OCI-LY7 (cell line): ENCODE data around the gene ZNF525. TPM values are rescaled to one million over a fixed set of nuclear protein-coding genes. Genes with fewer than 3 reads are reported as not detected.
A peak's percentile ranks its signal among the peaks of the same experiment; 100 is the strongest.
"Not testable (repeated sequence)": the region's sequence is repeated elsewhere in the genome, so short reads cannot be mapped to it uniquely, and the experiment has no call there.

Experiments used
- BruUV-seq: library from RNA; stranded (reverse); fragments of 400-500 nt; replicated peaks from 2 replicates; lab custom pipeline; 2021; lab: Mats Ljungman, UMichigan
- CTCF ChIA-PET: fragments of 300-600 bp; sonication (Branson Sonifier 250); formaldehyde crosslinking; loops from one replicate; lab custom pipeline; 2022; ENCODE audit warnings: antibody characterized with exemption; ENCODE audit not compliant: unreplicated experiment; lab: Charles Lee
- POLR2A ChIA-PET: fragments of 300-600 bp; sonication (Branson Sonifier 250); formaldehyde crosslinking; loops from one replicate; lab custom pipeline; 2022; ENCODE audit warnings: antibody characterized with exemption; lab: Charles Lee
- DNase-seq: peaks from one replicate; pipeline ENCODE4 v3.0.0-alpha.2; 2015; ENCODE audit warnings: low spot score
- H2AFZ ChIP-seq: fragments of 200-600 bp; sonication (generic), shearing (Covaris generic); 2 replicates; pipeline ENCODE4 v1.6.1; 2014; ENCODE audit warnings: mild to moderate bottlenecking, antibody characterized with exemption, low read length, moderate library complexity
- H3K27ac ChIP-seq: fragments of 200-600 bp; sonication (generic); 2 replicates; pipeline ENCODE4 v1.5.1; 2014; ENCODE audit warnings: mixed run types, low read depth, mild to moderate bottlenecking, moderate library complexity, low read length, inconsistent platforms; ENCODE audit not compliant: poor library complexity, severe bottlenecking
- H3K36me3 ChIP-seq: fragments of 200-600 bp; sonication (generic); 2 replicates; pipeline ENCODE4 v1.6.1; 2014; ENCODE audit warnings: mild to moderate bottlenecking, antibody characterized with exemption, low read length, moderate library complexity, mixed read lengths; ENCODE audit not compliant: insufficient read depth
- H3K4me1 ChIP-seq: fragments of 200-600 bp; sonication (generic); 2 replicates; pipeline ENCODE4 v1.5.1; 2014; ENCODE audit warnings: mild to moderate bottlenecking, low read length; ENCODE audit not compliant: insufficient read depth, poor library complexity, severe bottlenecking
- H3K4me2 ChIP-seq: fragments of 200-600 bp; sonication (generic); 2 replicates; pipeline ENCODE4 v1.6.1; 2014; ENCODE audit warnings: mild to moderate bottlenecking, low read length
- H3K4me3 ChIP-seq: fragments of 200-600 bp; sonication (generic); 2 replicates; pipeline ENCODE4 v1.5.1; 2014; ENCODE audit warnings: mild to moderate bottlenecking, low read depth, low read length; ENCODE audit not compliant: poor library complexity, severe bottlenecking
- H3K79me2 ChIP-seq: fragments of 200-600 bp; sonication (generic); 2 replicates; pipeline ENCODE4 v1.6.1; 2016; ENCODE audit warnings: low read depth, mild to moderate bottlenecking, low read length, moderate library complexity, mixed read lengths; ENCODE audit not compliant: insufficient read depth
- H3K9me2 ChIP-seq: fragments of 200-600 bp; sonication (generic); 2 replicates; pipeline ENCODE4 v1.6.1; 2016; ENCODE audit warnings: mild to moderate bottlenecking, low read length, mixed read lengths; ENCODE audit not compliant: insufficient read depth
- H3K9me3 ChIP-seq: fragments of 200-600 bp; sonication (generic); 2 replicates; pipeline ENCODE4 v1.6.1; 2014; ENCODE audit warnings: mild to moderate bottlenecking, mixed run types, low read length, mixed read lengths
- H4K20me1 ChIP-seq: fragments of 200-600 bp; sonication (generic); 2 replicates; pipeline ENCODE4 v1.6.1; 2014; ENCODE audit warnings: mild to moderate bottlenecking, antibody characterized with exemption, low read length, moderate library complexity, mixed read lengths; ENCODE audit not compliant: insufficient read depth
- EZH2phosphoT487 ChIP-seq: fragments of 200-600 bp; sonication (generic); IDR thresholded peaks from 2 replicates; pipeline ENCODE4 v1.6.1; 2018; ENCODE audit warnings: low read depth, borderline replicate concordance, mild to moderate bottlenecking, mixed run types, antibody characterized with exemption, low read length, moderate library complexity, mixed read lengths
- intact Hi-C: fragments of 100-400 bp; cut with micrococcal nuclease; formaldehyde crosslinking; loops from one replicate; pipeline ENCODE4 v1.10.0; 2022; ENCODE audit not compliant: unreplicated experiment
- total RNA-seq, 2 experiments: library from RNA; depleted of rRNA in 1 of 2; stranded (reverse); fragments of >200 nt in 1 of 2; shearing (Covaris generic) in 1 of 2; gene quantifications; 2 replicates each; pipeline ENCODE4 v1.2.3, GENCODE V29; 2014 to 2022
- TF ChIP-seq, protein P1 (sequence below): fragments of 200-600 bp; sonication (generic); conservative IDR thresholded peaks from 2 replicates; pipeline ENCODE4 v1.5.1; 2014; ENCODE audit warnings: mild to moderate bottlenecking, antibody characterized with exemption, low read length, moderate library complexity, mixed read lengths

The ZNF525 gene
- total RNA-seq, 2 experiments from 2014 or later = 21.0 TPM

DNA sequence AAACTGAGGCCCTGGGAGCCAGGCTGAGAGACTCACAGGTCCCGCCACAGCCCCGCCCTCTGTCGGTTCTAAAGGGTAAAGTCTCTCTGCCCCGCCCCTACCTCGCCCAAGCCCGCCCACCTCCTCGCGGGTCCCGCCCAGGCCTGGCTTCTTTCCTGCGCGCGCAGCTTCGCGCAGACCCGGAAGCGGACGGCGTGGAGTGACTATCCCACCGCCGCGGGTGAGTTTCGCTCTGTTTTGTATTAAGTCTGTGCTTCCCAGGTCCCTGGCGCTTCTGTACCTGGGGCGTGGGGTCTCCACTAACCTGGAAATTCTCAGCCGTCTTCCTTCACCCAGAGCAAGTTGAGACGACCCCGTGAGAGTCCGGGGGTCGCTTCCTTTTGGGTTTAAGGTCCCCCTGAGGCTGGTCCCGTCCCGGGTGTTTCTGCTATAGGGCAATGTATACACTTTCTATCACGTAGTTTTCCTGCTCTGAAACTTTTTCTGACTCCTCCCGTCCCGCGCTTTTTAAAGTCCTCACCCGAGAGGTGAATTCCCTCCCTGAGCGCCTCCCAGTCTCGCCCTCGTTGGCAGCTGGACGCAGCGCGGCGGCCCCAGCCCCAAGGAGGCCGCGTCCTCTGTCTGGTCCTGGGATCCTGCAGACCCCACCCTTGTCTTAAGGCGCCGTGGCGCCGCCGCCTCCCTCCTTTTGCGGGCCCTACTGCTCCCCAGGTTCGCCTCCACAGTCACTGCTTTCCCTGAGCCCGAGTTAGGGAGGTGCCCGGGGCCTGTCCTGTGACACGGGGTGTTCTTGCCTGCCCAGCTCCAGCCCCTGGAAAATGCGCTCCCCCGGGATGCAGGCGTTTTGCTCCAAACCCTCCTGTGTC is 29.7 kb downstream of the ZNF525 start, which contains the start of gene ZNF765:
Gene ZNF765 (plus strand): TSS at position 176 of the 866 bp plus-strand sequence. CDS start 2,867 bp downstream, outside the sequence.
- TF ChIP-seq, protein P1, sequence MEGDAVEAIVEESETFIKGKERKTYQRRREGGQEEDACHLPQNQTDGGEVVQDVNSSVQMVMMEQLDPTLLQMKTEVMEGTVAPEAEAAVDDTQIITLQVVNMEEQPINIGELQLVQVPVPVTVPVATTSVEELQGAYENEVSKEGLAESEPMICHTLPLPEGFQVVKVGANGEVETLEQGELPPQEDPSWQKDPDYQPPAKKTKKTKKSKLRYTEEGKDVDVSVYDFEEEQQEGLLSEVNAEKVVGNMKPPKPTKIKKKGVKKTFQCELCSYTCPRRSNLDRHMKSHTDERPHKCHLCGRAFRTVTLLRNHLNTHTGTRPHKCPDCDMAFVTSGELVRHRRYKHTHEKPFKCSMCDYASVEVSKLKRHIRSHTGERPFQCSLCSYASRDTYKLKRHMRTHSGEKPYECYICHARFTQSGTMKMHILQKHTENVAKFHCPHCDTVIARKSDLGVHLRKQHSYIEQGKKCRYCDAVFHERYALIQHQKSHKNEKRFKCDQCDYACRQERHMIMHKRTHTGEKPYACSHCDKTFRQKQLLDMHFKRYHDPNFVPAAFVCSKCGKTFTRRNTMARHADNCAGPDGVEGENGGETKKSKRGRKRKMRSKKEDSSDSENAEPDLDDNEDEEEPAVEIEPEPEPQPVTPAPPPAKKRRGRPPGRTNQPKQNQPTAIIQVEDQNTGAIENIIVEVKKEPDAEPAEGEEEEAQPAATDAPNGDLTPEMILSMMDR = peak; percentile 47
- no peak for TF ChIP-seq EZH2phosphoT487
- Histone ChIP-seq H3K4me2 (peak within 1 kb of the TSS; percentile 74), H3K36me3 (peaks cover 19% of the 10 kb centered on the region), H3K79me2 (peaks cover 13% of the 10 kb centered on the region; the same call in 1 of the 2 replicates), H3K9me3 (no peaks in the 10 kb centered on the region), H4K20me1 (no peaks in the 10 kb centered on the region), H3K4me1 (peaks cover 15% of the 10 kb centered on the region), H3K27ac (peak within 1 kb of the TSS; percentile 38), H2AFZ (peak within 1 kb of the TSS; percentile 77; the same call in 1 of the 2 replicates), H3K4me3 (peak within 1 kb of the TSS; percentile 87), H3K9me2 (no peaks in the 10 kb centered on the region)
- DNase-seq = peak; percentile 92
- BruUV-seq = TSS peak; percentile 61
- CTCF ChIA-PET = no interaction called here
- intact Hi-C loops = loop anchor here (10.0 kb wide), 1 partner anchor 200 kb away; the partner anchor contains the start of gene ZNF665
- POLR2A ChIA-PET = no interaction called here

DNA sequence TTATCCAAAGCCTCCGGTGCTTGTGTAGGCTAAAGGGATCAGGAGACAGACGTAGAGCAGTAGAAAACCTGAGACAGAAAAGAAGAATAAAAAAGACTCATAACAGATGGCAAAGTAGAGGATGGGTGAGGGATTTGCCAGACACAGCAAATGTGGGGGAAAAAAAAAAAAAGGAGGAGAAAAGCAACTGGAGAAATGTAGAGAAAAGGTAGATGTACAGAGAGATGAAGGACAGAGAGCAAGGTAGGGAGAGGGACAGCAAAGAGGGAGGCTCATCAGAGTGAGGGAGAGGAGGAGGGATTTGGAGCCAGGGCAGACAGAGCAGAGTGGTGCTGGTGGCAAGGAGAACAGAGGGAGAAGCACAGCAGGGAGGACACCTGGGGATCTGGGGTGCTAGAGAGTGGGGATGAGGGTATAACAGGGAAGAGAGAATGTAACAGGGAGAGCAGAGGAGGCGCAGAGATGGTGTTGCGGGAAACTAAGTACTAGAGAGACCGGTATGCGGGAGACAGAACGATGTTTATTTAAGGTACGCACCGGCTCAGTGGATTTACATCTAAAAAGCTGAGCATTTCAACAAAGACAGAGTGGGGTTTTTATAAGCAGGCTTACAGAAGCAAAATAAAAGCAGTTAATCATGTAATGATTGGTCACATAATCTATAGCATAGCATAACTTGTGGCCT is 30.5 kb downstream of the ZNF525 start:
- H2AFZ ChIP-seq = peak overlapping the region; percentile 77; the same call in 1 of the 2 replicates
- H3K4me1 ChIP-seq, DNase-seq, H3K27ac ChIP-seq, BruUV-seq, H4K20me1 ChIP-seq, CTCF ChIA-PET, H3K9me3 ChIP-seq, H3K9me2 ChIP-seq: not testable (repeated sequence)
- peaks cover 27% of the 10 kb centered on the region for H3K36me3 ChIP-seq
- peaks cover 13% of the 10 kb centered on the region; the same call in 1 of the 2 replicates for H3K79me2 ChIP-seq
- intact Hi-C loops = loop anchor here (10.0 kb wide), 1 partner anchor 201 kb away; the partner anchor contains the start of gene ZNF665
- H3K4me2 ChIP-seq = peak overlapping the region; percentile 74
- peak overlapping the region; percentile 87 for H3K4me3 ChIP-seq
- POLR2A ChIA-PET = interaction anchor here (0.6 kb wide), 1 partner anchor 9 kb away, joined by 3 read pairs; no protein-coding TSS in a partner anchor

DNA sequence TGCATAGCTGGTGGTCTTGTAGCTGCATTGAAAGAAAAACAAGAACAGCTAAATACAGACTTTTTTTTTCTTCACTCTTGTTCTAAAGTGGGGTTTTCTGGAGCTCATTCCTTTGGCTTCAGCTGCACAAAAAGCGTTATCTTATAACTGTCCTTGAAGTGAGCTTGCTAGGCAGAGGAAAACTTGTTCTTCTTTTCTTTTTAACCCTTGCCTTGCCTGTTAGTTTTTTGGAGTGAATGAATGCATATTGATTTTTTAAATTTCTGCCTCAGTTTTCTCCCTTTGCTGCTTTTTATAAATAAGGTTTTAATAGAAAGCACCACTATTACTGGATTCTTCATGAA is 31.0 kb downstream of the ZNF525 start:
- H3K9me3 ChIP-seq = no peaks in the 10 kb centered on the region
- TF ChIP-seq, protein P1 = no peak
- no peak for TF ChIP-seq EZH2phosphoT487
- no peak overlapping the region for H3K27ac ChIP-seq
- peaks cover 10% of the 10 kb centered on the region for H3K4me1 ChIP-seq
- no TSS peak for BruUV-seq
- POLR2A ChIA-PET = interaction anchor here (0.6 kb wide), 1 partner anchor 10 kb away, joined by 3 read pairs; no protein-coding TSS in a partner anchor
- H3K36me3 ChIP-seq = peaks cover 30% of the 10 kb centered on the region
- peak overlapping the region; percentile 87 for H3K4me3 ChIP-seq
- no peaks in the 10 kb centered on the region for H4K20me1 ChIP-seq
- no peaks in the 10 kb centered on the region for H3K9me2 ChIP-seq
- no peak overlapping the region for H2AFZ ChIP-seq
- intact Hi-C loops = loop anchor here (10.0 kb wide), 1 partner anchor 202 kb away; the partner anchor contains the start of gene ZNF665
- H3K79me2 ChIP-seq = peaks cover 13% of the 10 kb centered on the region; the same call in 1 of the 2 replicates
- peak overlapping the region; percentile 74 for H3K4me2 ChIP-seq
- CTCF ChIA-PET = no interaction called here
- no peak for DNase-seq

DNA sequence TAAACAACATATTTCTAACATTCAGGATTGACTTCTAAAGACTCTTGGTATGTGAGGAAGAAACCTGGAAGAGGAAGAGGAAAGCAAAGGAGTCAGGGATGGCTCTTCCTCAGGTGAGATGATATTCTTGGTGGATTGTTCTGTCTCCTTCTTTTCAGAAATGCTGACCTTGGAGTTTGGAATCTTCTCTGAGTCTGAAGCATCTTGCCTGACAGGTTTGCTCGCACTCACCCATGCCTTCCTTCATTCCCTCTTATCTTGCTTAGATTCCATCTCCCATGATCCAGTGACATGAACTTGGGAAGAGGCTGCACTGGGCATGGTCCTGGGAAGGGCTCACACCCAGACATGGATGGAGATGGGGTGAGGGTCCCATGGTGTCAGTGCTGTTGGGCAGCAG is 32.4 kb downstream of the ZNF525 start:
- BruUV-seq, H3K9me3 ChIP-seq, H3K9me2 ChIP-seq, POLR2A ChIA-PET, H3K4me1 ChIP-seq, CTCF ChIA-PET, H3K4me2 ChIP-seq, H3K27ac ChIP-seq, H4K20me1 ChIP-seq, H3K4me3 ChIP-seq, DNase-seq, H2AFZ ChIP-seq: not testable (repeated sequence)
- intact Hi-C loops = loop anchor here (10.0 kb wide), 1 partner anchor 203 kb away; the partner anchor contains the start of gene ZNF665
- peaks cover 13% of the 10 kb centered on the region; the same call in 1 of the 2 replicates for H3K79me2 ChIP-seq
- H3K36me3 ChIP-seq = peaks cover 45% of the 10 kb centered on the region
